ENCODE data around the gene SRGN. TPM values are rescaled to one million over a fixed set of nuclear protein-coding genes. Genes with fewer than 3 reads are reported as not detected.

The SRGN gene
- total and polyA plus RNA-seq, 10 of the 15 experiments (the other 5 are each of a cell fraction or from before 2014, with no cell fraction given): 382 to 2,414 (median 885) TPM

- TF ChIP-seq ZNF687 (IDR thresholded peaks at IDR 0.05) (peak; percentile 71), SIN3A (IDR thresholded peaks at IDR 0.05; ENCODE audit: low read depth, low read length) (no peak), SMAD1 (IDR thresholded peaks at IDR 0.05; ENCODE audit: low read depth, partially characterized antibody) (no peak), PKNOX1 (IDR thresholded peaks at IDR 0.05) (peak; percentile 84), IKZF2 (IDR thresholded peaks at IDR 0.05) (peak; percentile 17 to 31; a peak in 2 of 4 replicates)
These were observed 39.8 kb upstream of the SRGN start (continued) for GRCh38 chr10:69048103-69048502.

GRCh38 chr10:69049566-69049961 lies 38.3 kb upstream of the SRGN start:
- ChIA-PET SMC1A (ENCODE audit: uncharacterized antibody, unreplicated experiment) (interaction anchor here (1.5 to 17.6 kb wide), 5 partner anchors 13 to 43 kb away, joined by 3 to 355 read pairs (median 60); partner anchors contain the start of gene SRGN), RAD21 (ENCODE audit: unreplicated experiment) (interaction anchor here (3.3 to 25.6 kb wide), 3 partner anchors 15 to 44 kb away, joined by 12 to 544 read pairs (median 197); partner anchors contain the start of gene SRGN), POLR2A (interaction anchor here (0.6 to 16.7 kb wide), 5 partner anchors 15 to 399 kb away, joined by 3 to 312 read pairs (median 10); partner anchors contain the start of gene SRGN), CTCF (interaction anchor here (1.4 to 14.3 kb wide), 3 partner anchors 16 to 44 kb away, joined by 4 to 121 read pairs (median 66); no protein-coding TSS in a partner anchor)
- intact Hi-C loops (cut with micrococcal nuclease; ENCODE audit: unreplicated experiment): loop anchor here (5.0 kb wide), 1 partner anchor 42 kb away; no protein-coding TSS in a partner anchor
- no TSS peak for BruUV-seq (replicated peaks)
- no peaks in the 10 kb centered on the region for H3K9me3 ChIP-seq (replicated peaks; ENCODE audit: control insufficient read depth, insufficient read depth, low read length)
- H2AFZ ChIP-seq (ENCODE audit: control insufficient read depth, low read depth, low read length): peak overlapping the region; percentile 68
- H3K4me2 ChIP-seq (ENCODE audit: control insufficient read depth, insufficient read depth): peak overlapping the region; percentile 38
- H3K4me3 ChIP-seq: no peak overlapping the region
- H3K27me3 ChIP-seq (replicated peaks in 1 of 2; ENCODE audit: control insufficient read depth in 2 of 2, insufficient read depth in 2 of 2, low read length in 1 of 2): no peaks in the 10 kb centered on the region
- in situ Hi-C loops (cut with MboI): no loop called here
- 55% methylated on average over 6 of the region's 6 CpGs for WGBS (ENCODE audit: insufficient coverage, insufficient replicate concordance, low lambda C conversion rate, missing lambda C conversion rate)
- peak overlapping the region; percentile 43 for H3K27ac ChIP-seq (ENCODE audit: control insufficient read depth, insufficient read depth)
- no peaks in the 10 kb centered on the region for H4K20me1 ChIP-seq (ENCODE audit: control insufficient read depth, insufficient read depth)
- no peak overlapping the region for H3K9ac ChIP-seq (ENCODE audit: control insufficient read depth, insufficient read depth, low read length)
- H3K79me2 ChIP-seq (ENCODE audit: control insufficient read depth, insufficient read depth, low read length): peaks cover 2% of the 10 kb centered on the region; the same call in 1 of the 2 replicates
- FAIRE-seq: no peak
- no peaks in the 10 kb centered on the region for H3K36me3 ChIP-seq (ENCODE audit: control insufficient read depth in 2 of 2, insufficient read depth in 2 of 2, low read length in 1 of 2)
- peaks cover 92% of the 10 kb centered on the region for H3K4me1 ChIP-seq (ENCODE audit: control insufficient read depth, insufficient read depth, low read length)
- ATAC-seq: no peak
- DNase-seq (ENCODE audit: low read depth, low spot score): no peak
- TF ChIP-seq BHLHE40 (IDR thresholded peaks at IDR 0.05; ENCODE audit: borderline replicate concordance in 1 of 2, low read depth in 2 of 2, low read length in 1 of 2) (0 out of 4 replicates have a peak, but pooled peaks of 1 of the 2 experiments have one; percentile 11), NKRF (conservative IDR thresholded peaks at IDR 0.05) (no peak), SUZ12 (IDR thresholded peaks at IDR 0.05; ENCODE audit: unreplicated experiment) (no peak), SMAD5 (IDR thresholded peaks at IDR 0.05; ENCODE audit: low read depth) (no peak), YBX1 (IDR thresholded peaks at IDR 0.05) (no peak), ZZZ3 (IDR thresholded peaks at IDR 0.05; ENCODE audit: control insufficient read depth, insufficient read length, low read depth) (no peak), IKZF2 (IDR thresholded peaks at IDR 0.05) (no peak), MEF2A (IDR thresholded peaks at IDR 0.05; ENCODE audit: insufficient read depth, low read depth, low read length) (no peak), ATF7 (IDR thresholded peaks at IDR 0.05; ENCODE audit: low read depth) (no peak), RB1 (IDR thresholded peaks at IDR 0.05; ENCODE audit: borderline replicate concordance) (no peak), SMC3 (IDR thresholded peaks at IDR 0.05; ENCODE audit: borderline replicate concordance, low read length) (no peak), MTA2 (IDR thresholded peaks at IDR 0.05; ENCODE audit: low read depth) (no peak)

All from GM12878 (cell line).